ENCODE data around the gene CAST. TPM values are rescaled to one million over a fixed set of nuclear protein-coding genes. Genes with fewer than 3 reads are reported as not detected.
A peak's percentile ranks its signal among the peaks of the same experiment; 100 is the strongest.

CAST gene
- total and polyA plus RNA-seq, 12 donors, result 54.3 to 329 (median 172) TPM

GRCh38 chr5:96745844-96746531, 83.8 kb downstream of the CAST start:
- Histone ChIP-seq H3K4me1 (replicated peaks in 1 of 2) (peaks cover 0 to 23% of the 10 kb centered on the region in 2 donors), H3K36me3 (replicated peaks in 1 of 2) (peaks cover 0 to 80% of the 10 kb centered on the region in 2 donors), H3K9me3 (replicated peaks in 1 of 3) (no peaks in the 10 kb centered on the region), H3K4me3 (no peak overlapping the region), H3K27ac (no peak overlapping the region), H3K27me3 (no peaks in the 10 kb centered on the region)
- DNase-seq, result no peak
- intact Hi-C loops (cut with DNase I), result no loop called here
- TF ChIP-seq CTCF (IDR thresholded peaks at IDR 0.05) (no peak), POLR2A (IDR thresholded peaks at IDR 0.05) (no peak)
- WGBS, 4 donors, result 49 to 60% (median 51%) methylated on average over 5 of the region's 5 CpGs

GRCh38 chr5:96747720-96748119, 85.5 kb downstream of the CAST start:
- intact Hi-C loops (cut with DNase I), result no loop called here
- Histone ChIP-seq H3K27me3 (no peaks in the 10 kb centered on the region), H3K4me1 (replicated peaks in 1 of 2) (peaks cover 10 to 40% of the 10 kb centered on the region in 2 donors), H3K36me3 (replicated peaks in 1 of 2) (peaks cover 0 to 63% of the 10 kb centered on the region in 2 donors), H3K27ac (peak overlapping the region in 2 of 5 donors; percentile 13 to 28), H3K4me3 (no peak overlapping the region), H3K9me3 (replicated peaks in 1 of 3) (no peaks in the 10 kb centered on the region)
- WGBS, 4 donors, result 49 to 63% (median 60%) methylated on average over 3 of the region's 3 CpGs
- DNase-seq, result peak in 4 of 7 donors; percentile 23 to 39 (median 26)
- no peak for TF ChIP-seq CTCF (IDR thresholded peaks at IDR 0.05)
- TF ChIP-seq POLR2A (IDR thresholded peaks at IDR 0.05), result no peak

GRCh38 chr5:96750110-96750822, 88.1 kb downstream of the CAST start:
- no peak overlapping the region for H3K4me3 ChIP-seq
- H3K27ac ChIP-seq, result peak overlapping the region in 1 of 5 donors; percentile 50

More at GRCh38 chr5:96750110-96750822, 88.1 kb downstream of the CAST start:
- no peaks in the 10 kb centered on the region for H3K9me3 ChIP-seq (replicated peaks in 1 of 3)
- intact Hi-C loops (cut with DNase I), result loop anchor here (10.0 kb wide), 2 partner anchors 415 to 425 kb away; no protein-coding TSS in a partner anchor
- no peak for DNase-seq
- TF ChIP-seq POLR2A (IDR thresholded peaks at IDR 0.05) (no peak), CTCF (IDR thresholded peaks at IDR 0.05) (no peak)
- H3K27me3 ChIP-seq, result no peaks in the 10 kb centered on the region
- 94 to 99% (median 95%) methylated on average over 6 of the region's 6 CpGs for WGBS, 4 donors
- peaks cover 0 to 59% of the 10 kb centered on the region in 2 donors for H3K36me3 ChIP-seq (replicated peaks in 1 of 2)
- peaks cover 10 to 40% of the 10 kb centered on the region in 2 donors for H3K4me1 ChIP-seq (replicated peaks in 1 of 2)

All from adrenal gland (tissue), 12 donors.